Choroid plexus epithelial cell (primary cell): Measurements from ENCODE around the gene ANKS4B.
"Not testable (repeated sequence)": the region's sequence is repeated elsewhere in the genome, so short reads cannot be mapped to it uniquely, and the experiment has no call there.

Experiments
- DNase-seq: peaks from one replicate; pipeline ENCODE4 v3.0.0-alpha.2; 2010; ENCODE audit warnings: low read depth
- H3K4me3 ChIP-seq: 2 replicates; pipeline ENCODE4 v1.5.1; 2011; ENCODE audit warnings: low read depth, mild to moderate bottlenecking, control low read depth, low read length, moderate library complexity
- TF ChIP-seq, protein P1 (sequence below): conservative IDR thresholded peaks from 2 replicates; pipeline ENCODE4 v1.5.1; 2011; ENCODE audit warnings: low read depth, mild to moderate bottlenecking, control low read depth, inconsistent platforms, low read length, moderate library complexity

The ANKS4B gene

GRCh38 chr16:21263640-21264570 lies 30.4 kb downstream of the ANKS4B start:
- no peak overlapping the region for H3K4me3 ChIP-seq
- no peak for DNase-seq
- TF ChIP-seq, protein P1, sequence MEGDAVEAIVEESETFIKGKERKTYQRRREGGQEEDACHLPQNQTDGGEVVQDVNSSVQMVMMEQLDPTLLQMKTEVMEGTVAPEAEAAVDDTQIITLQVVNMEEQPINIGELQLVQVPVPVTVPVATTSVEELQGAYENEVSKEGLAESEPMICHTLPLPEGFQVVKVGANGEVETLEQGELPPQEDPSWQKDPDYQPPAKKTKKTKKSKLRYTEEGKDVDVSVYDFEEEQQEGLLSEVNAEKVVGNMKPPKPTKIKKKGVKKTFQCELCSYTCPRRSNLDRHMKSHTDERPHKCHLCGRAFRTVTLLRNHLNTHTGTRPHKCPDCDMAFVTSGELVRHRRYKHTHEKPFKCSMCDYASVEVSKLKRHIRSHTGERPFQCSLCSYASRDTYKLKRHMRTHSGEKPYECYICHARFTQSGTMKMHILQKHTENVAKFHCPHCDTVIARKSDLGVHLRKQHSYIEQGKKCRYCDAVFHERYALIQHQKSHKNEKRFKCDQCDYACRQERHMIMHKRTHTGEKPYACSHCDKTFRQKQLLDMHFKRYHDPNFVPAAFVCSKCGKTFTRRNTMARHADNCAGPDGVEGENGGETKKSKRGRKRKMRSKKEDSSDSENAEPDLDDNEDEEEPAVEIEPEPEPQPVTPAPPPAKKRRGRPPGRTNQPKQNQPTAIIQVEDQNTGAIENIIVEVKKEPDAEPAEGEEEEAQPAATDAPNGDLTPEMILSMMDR, result no peak

DNA sequence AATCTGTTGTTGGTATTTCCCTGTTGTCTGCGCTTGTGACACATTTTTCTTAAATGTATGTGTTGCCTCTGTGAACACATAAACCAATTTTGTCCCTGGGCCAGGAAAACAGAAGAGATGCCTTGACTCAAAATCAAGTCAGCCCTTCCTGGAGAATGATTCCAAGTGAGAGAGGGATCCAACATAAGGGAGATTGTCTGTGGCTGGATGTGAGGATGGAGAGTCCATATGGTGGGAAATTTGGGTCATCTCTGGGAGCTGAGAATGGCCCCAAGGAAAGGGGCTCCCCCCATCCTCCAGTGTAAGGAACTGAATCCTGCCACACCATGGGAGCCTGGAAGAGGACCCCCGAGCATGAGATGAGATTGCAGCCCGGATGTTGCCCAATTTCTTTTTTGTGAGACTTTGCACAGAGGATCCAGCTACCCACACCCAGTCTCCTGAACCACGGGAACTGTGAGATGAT lies 31.1 kb downstream of the ANKS4B start:
- TF ChIP-seq, protein P1, result no peak
- no peak overlapping the region for H3K4me3 ChIP-seq
- no peak for DNase-seq

DNA sequence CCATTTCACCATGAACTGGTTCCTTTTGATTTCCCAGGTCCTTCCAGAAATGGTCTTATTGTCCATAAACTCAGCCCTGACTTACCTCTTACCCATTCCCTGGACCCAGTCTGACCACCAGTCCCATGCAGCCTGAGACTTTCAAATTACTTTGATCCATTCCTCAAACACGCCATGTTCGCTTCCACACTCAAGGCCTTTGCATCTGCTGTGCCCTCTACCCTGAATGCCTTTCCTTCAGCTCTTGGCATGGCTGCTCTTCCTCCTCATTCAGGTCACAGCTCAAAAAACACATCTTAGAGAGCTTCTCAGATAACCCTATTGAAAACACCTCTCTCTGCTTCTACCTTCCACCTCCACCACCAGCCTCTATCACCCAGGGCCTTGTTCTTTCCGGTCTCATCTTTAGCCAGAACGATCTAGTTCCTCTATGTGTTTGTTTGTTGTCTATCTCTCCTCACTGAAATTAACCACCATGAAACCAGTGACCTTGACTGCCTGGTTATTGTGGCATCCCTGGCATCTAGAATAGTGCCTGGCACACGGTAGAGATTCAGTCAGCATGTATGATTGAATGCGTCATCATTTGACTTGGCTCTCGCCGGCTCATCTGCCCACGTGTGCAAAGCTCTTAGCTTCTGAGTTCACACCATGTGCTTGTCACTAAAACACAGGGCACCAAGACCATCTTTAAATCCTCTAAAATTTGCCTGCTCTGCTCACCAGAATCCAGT lies 31.8 kb downstream of the ANKS4B start:
- DNase-seq, result no peak
- TF ChIP-seq, protein P1, result no peak
- no peak overlapping the region for H3K4me3 ChIP-seq

- TF ChIP-seq, protein P1, result no peak
- DNase-seq, result no peak
- no peak overlapping the region for H3K4me3 ChIP-seq
Measured at GRCh38 chr16:21267298-21267697, 33.8 kb downstream of the ANKS4B start.

GRCh38 chr16:21268236-21268635 lies 34.7 kb downstream of the ANKS4B start:
- no peak for DNase-seq
- H3K4me3 ChIP-seq, result no peak overlapping the region
- TF ChIP-seq, protein P1, result no peak

- no peak for DNase-seq
- no peak overlapping the region for H3K4me3 ChIP-seq
- TF ChIP-seq, protein P1, result no peak
Measured at GRCh38 chr16:21272253-21272652, 38.8 kb downstream of the ANKS4B start.

GRCh38 chr16:21272763-21273162 lies 39.3 kb downstream of the ANKS4B start:
- H3K4me3 ChIP-seq, DNase-seq: not testable (repeated sequence)
